Liver (tissue), 9 donors: ENCODE results near the gene LUC7L. TPM values are rescaled to one million over a fixed set of nuclear protein-coding genes. Genes with fewer than 3 reads are reported as not detected.
"Not testable (repeated sequence)": the region's sequence is repeated elsewhere in the genome, so short reads cannot be mapped to it uniquely, and the experiment has no call there.

Experiments
- DNase-seq: peaks from one replicate; pipeline ENCODE4 v3.0.0-alpha.2; 2017; ENCODE audit warnings: low spot score
- H3K27ac ChIP-seq, 2 donors: one replicate each; pipeline ENCODE4 v1.7.0; 2013; ENCODE audit warnings: inconsistent platforms in 2 of 2, low read length in 2 of 2, control low read depth in 1 of 2, low read depth in 1 of 2, mild to moderate bottlenecking in 1 of 2
- H3K27me3 ChIP-seq, 4 donors: one replicate each; pipeline versions ENCODE4 v1.6.1 to v1.7.0; 2013; ENCODE audit warnings: low read length in 3 of 4, inconsistent platforms in 1 of 4, mild to moderate bottlenecking in 1 of 4, moderate library complexity in 1 of 4; ENCODE audit not compliant: control insufficient read depth in 4 of 4, insufficient read depth in 4 of 4
- H3K36me3 ChIP-seq, 4 donors: one replicate each; pipeline versions ENCODE4 v1.6.1 to v1.7.0; 2013; ENCODE audit warnings: low read length in 3 of 4, mild to moderate bottlenecking in 3 of 4, low read depth in 1 of 4, moderate library complexity in 1 of 4; ENCODE audit not compliant: control insufficient read depth in 4 of 4, insufficient read depth in 3 of 4
- H3K4me1 ChIP-seq, 4 donors: one replicate each; pipeline versions ENCODE4 v1.6.1 to v1.7.0; 2013; ENCODE audit warnings: low read length in 3 of 4, mild to moderate bottlenecking in 3 of 4, moderate library complexity in 1 of 4; ENCODE audit not compliant: control insufficient read depth in 4 of 4, insufficient read depth in 4 of 4
- H3K4me3 ChIP-seq, 3 donors: one replicate each; pipeline versions ENCODE4 v1.6.1 to v1.7.0; 2013; ENCODE audit warnings: low read length in 3 of 3, control low read depth in 1 of 3, low read depth in 1 of 3, mild to moderate bottlenecking in 1 of 3
- H3K9ac ChIP-seq, 2 donors: one replicate each; pipeline ENCODE4 v1.7.0; 2013; ENCODE audit warnings: low read length in 2 of 2, mild to moderate bottlenecking in 2 of 2, moderate library complexity in 2 of 2, control low read depth in 1 of 2, low read depth in 1 of 2
- H3K9me3 ChIP-seq, 4 donors: one replicate each; pipeline versions ENCODE4 v1.6.1 to v1.7.0; 2013; ENCODE audit warnings: low read length in 3 of 4; ENCODE audit not compliant: control insufficient read depth in 4 of 4
- ATF3 ChIP-seq: IDR thresholded peaks from 2 replicates; pipeline ENCODE4 v1.6.1; 2016; ENCODE audit warnings: antibody characterized with exemption
- CTCF ChIP-seq: fragments of 150-350 bp; IDR thresholded peaks from 2 replicates; pipeline ENCODE4 v1.5.1; 2017; ENCODE audit warnings: improper control_type of control experiment, low read depth, low read length; ENCODE audit not compliant: missing input control
- EGR1 ChIP-seq, 2 donors: IDR thresholded peaks; 2 replicates each; pipeline ENCODE4 v1.6.1; 2016 to 2018; ENCODE audit warnings: antibody characterized with exemption in 2 of 2, low read depth in 2 of 2
- FOXA2 ChIP-seq: IDR thresholded peaks from 2 replicates; pipeline ENCODE4 v1.6.1; 2016; ENCODE audit warnings: antibody characterized with exemption
- GABPA ChIP-seq, 2 donors: IDR thresholded peaks in 1 of 2; conservative IDR thresholded peaks in 1 of 2; 2 replicates each; pipeline ENCODE4 v1.6.1; 2016; ENCODE audit warnings: antibody characterized with exemption in 2 of 2, mild to moderate bottlenecking in 1 of 2, moderate library complexity in 1 of 2
- HNF4A ChIP-seq, 2 donors: conservative IDR thresholded peaks; 2 replicates each; pipeline ENCODE4 v1.6.1; 2016; ENCODE audit warnings: antibody characterized with exemption in 2 of 2, mild to moderate bottlenecking in 2 of 2
- HNF4G ChIP-seq: IDR thresholded peaks from 2 replicates; pipeline ENCODE4 v1.6.1; 2016; ENCODE audit warnings: antibody characterized with exemption
- JUND ChIP-seq, 2 donors: IDR thresholded peaks; 2 replicates each; pipeline ENCODE4 v1.6.1; 2016; ENCODE audit warnings: antibody characterized with exemption in 2 of 2
- NR2F2 ChIP-seq: IDR thresholded peaks from 2 replicates; pipeline ENCODE4 v1.6.1; 2016; ENCODE audit warnings: antibody characterized with exemption
- RAD21 ChIP-seq, 2 donors: IDR thresholded peaks; 2 replicates each; pipeline ENCODE4 v1.6.1; 2016; ENCODE audit warnings: antibody characterized with exemption in 2 of 2, mild to moderate bottlenecking in 2 of 2
- REST ChIP-seq: IDR thresholded peaks from 2 replicates; pipeline ENCODE4 v1.6.1; 2016; ENCODE audit warnings: antibody characterized with exemption, mild to moderate bottlenecking
- RXRA ChIP-seq, 2 donors: IDR thresholded peaks; 2 replicates each; pipeline ENCODE4 v1.6.1; 2017 to 2018; ENCODE audit warnings: antibody characterized with exemption in 2 of 2, mild to moderate bottlenecking in 1 of 2
- TAF1 ChIP-seq: conservative IDR thresholded peaks from 2 replicates; pipeline ENCODE4 v1.6.1; 2016; ENCODE audit warnings: antibody characterized with exemption, mild to moderate bottlenecking
- YY1 ChIP-seq: IDR thresholded peaks from 2 replicates; pipeline ENCODE4 v1.6.1; 2016; ENCODE audit warnings: antibody characterized with exemption, mild to moderate bottlenecking
- WGBS: extraction: QIAGEN DNeasy Blood & Tissue Kit; methylation state at CpG from one replicate; pipeline ENCODE4 v1.1.7; 2013; 5-methylcytosine and 5-hydroxymethylcytosine counted together
- polyA plus RNA-seq, 2 donors: library from polyadenylated mRNA; stranded (reverse) in 1 of 2; unstranded in 1 of 2; fragments of 200-250 nt in 1 of 2; fragments of >200 nt in 1 of 2; fragmentation: Nextera tagmentation in 1 of 2; extraction: Ambion mirVana in 1 of 2; gene quantifications; one replicate each; pipeline versions ENCODE4 v1.2.1 to v1.2.3, GENCODE V29; 2013 to 2015
- total RNA-seq, 2 donors: library from RNA; depleted of rRNA; stranded (reverse); fragments of >200 nt; gene quantifications; one replicate each; pipeline ENCODE4 v1.2.3, GENCODE V29; 2014
- donor health status: healthy.
- donor health status: healthy.
- donor health status: healthy.
- donor health status: healthy.
- donor health status: healthy.

LUC7L gene
- total and polyA plus RNA-seq, 4 donors: 11.5 to 34.3 (median 19.6) TPM

- WGBS: 6% methylated on average over 53 of the region's 59 CpGs
- DNase-seq: peak; percentile 35
- Histone ChIP-seq H3K9ac (no peak overlapping the region), H3K4me1 (peaks cover 0 to 9% (median 5%) of the 10 kb centered on the region in 4 donors), H3K9me3 (no peaks in the 10 kb centered on the region), H3K4me3 (peak overlapping the region in 1 of 3 donors; percentile 16), H3K27ac (no peak overlapping the region), H3K27me3 (peaks cover 0 to 2% (median under 1%) of the 10 kb centered on the region in 4 donors), H3K36me3 (no peaks in the 10 kb centered on the region)
- TF ChIP-seq RXRA (IDR thresholded peaks at IDR 0.05) (no peak), YY1 (no peak), FOXA2 (no peak), HNF4G (no peak), JUND (IDR thresholded peaks at IDR 0.05) (no peak), EGR1 (IDR thresholded peaks at IDR 0.05; ENCODE audit: low read depth in 2 of 2) (no peak)
These were observed 74.8 kb downstream of the LUC7L start for GRCh38 chr16:154217-155030.

GRCh38 chr16:153550-154216, 75.6 kb downstream of the LUC7L start:
- no CpG with 5 or more reads among the region's 74 CpGs for WGBS
- DNase-seq, H3K36me3 ChIP-seq, H3K9me3 ChIP-seq, H3K27me3 ChIP-seq, H3K27ac ChIP-seq, H3K4me3 ChIP-seq, H3K4me1 ChIP-seq, H3K9ac ChIP-seq: not testable (repeated sequence)

DNA sequence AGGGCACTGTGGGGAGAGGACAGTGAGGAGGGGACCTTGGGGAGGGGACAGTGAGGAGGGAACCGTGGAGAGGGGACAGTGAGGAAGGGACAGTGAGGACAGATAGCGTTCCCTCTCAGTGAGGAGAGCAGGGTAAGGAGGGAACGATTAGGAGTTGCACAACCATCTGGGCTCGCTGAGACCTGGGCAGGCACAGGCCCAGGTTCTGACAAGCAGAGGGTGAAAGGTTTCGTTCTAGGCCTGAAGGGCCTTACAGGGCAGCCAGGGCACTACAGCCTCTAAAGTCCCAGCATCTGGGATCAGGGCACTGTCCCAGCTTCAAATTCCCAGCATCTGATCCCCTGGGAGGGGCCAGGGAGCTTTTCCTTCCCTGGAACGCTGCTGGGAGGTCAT, 76.1 kb downstream of the LUC7L start:
- not testable (repeated sequence) for H3K9ac ChIP-seq, H3K4me1 ChIP-seq, H3K27ac ChIP-seq, H3K4me3 ChIP-seq, H3K36me3 ChIP-seq, H3K9me3 ChIP-seq, H3K27me3 ChIP-seq, DNase-seq
- 31% methylated on average over 4 of the region's 6 CpGs for WGBS

- peaks cover 0 to 2% (median 0%) of the 10 kb centered on the region in 4 donors for H3K27me3 ChIP-seq
- H3K36me3 ChIP-seq: no peaks in the 10 kb centered on the region
- H3K27ac ChIP-seq: no peak within 1 kb of the TSS
- H3K4me1 ChIP-seq: peaks cover 0 to 9% (median 5%) of the 10 kb centered on the region in 4 donors
- 84% methylated on average over 17 of the region's 17 CpGs for WGBS
- no peaks in the 10 kb centered on the region for H3K9me3 ChIP-seq
- H3K9ac ChIP-seq: no peak within 1 kb of the TSS
- no peak for DNase-seq
- no peak within 1 kb of the TSS for H3K4me3 ChIP-seq
- no peak for TF ChIP-seq EGR1 (IDR thresholded peaks at IDR 0.05; ENCODE audit: low read depth in 2 of 2)
- no peak for TF ChIP-seq NR2F2
- no peak for TF ChIP-seq TAF1
- no peak for TF ChIP-seq YY1
- no peak for TF ChIP-seq HNF4A (conservative IDR thresholded peaks at IDR 0.05)
- TF ChIP-seq REST: no peak
- TF ChIP-seq ATF3: no peak
- no peak for TF ChIP-seq CTCF
- no peak for TF ChIP-seq RAD21 (IDR thresholded peaks at IDR 0.05)
- TF ChIP-seq GABPA (IDR thresholded peaks at IDR 0.05 in 1 of 2, conservative IDR thresholded peaks at IDR 0.05 in 1 of 2): no peak
These were observed 76.8 kb downstream of the LUC7L start, which contains the start of gene HBZ for GRCh38 chr16:152141-153128. TSS of gene HBZ (plus strand) at chr16:152644. CDS start at chr16:152910, 266 bp downstream.
